A673 (cell line): ENCODE data around the gene ST7. TPM values are rescaled to one million over a fixed set of nuclear protein-coding genes. Genes with fewer than 3 reads are reported as not detected.

ENCODE experiments used
- BruUV-seq: library from RNA; stranded (reverse); fragments of 400-500 nt; replicated peaks from 2 replicates; lab custom pipeline; 2021; lab: Mats Ljungman, UMichigan
- CTCF ChIA-PET: fragments of 300-600 bp; sonication (Branson Sonifier 250); formaldehyde crosslinking; loops from one replicate; lab custom pipeline; 2022; ENCODE audit warnings: antibody characterized with exemption; lab: Charles Lee
- POLR2A ChIA-PET: fragments of 300-600 bp; sonication (Branson Sonifier 250); formaldehyde crosslinking; loops from one replicate; lab custom pipeline; 2022; ENCODE audit warnings: antibody characterized with exemption; ENCODE audit not compliant: low non-redundant PET; lab: Charles Lee
- DNase-seq: peaks from one replicate; pipeline ENCODE4 v3.0.0-alpha.2; 2015; ENCODE audit warnings: low spot score
- H3K27ac ChIP-seq: fragments of 200-600 bp; sonication (generic); 2 replicates; pipeline ENCODE4 v1.5.1; 2016; ENCODE audit warnings: mixed run types, low read depth, mild to moderate bottlenecking, mixed read lengths, antibody characterized with exemption, low read length; ENCODE audit not compliant: poor library complexity, severe bottlenecking
- H3K27me3 ChIP-seq: fragments of 200-600 bp; sonication (generic); replicated peaks from 2 replicates; pipeline ENCODE4 v1.6.1; 2017; ENCODE audit warnings: mixed run types, low read depth, mild to moderate bottlenecking, mixed read lengths, antibody characterized with exemption, low read length; ENCODE audit not compliant: insufficient read depth, poor library complexity
- H3K36me3 ChIP-seq: fragments of 200-600 bp; sonication (generic); 2 replicates; pipeline ENCODE4 v1.6.1; 2016; ENCODE audit warnings: mixed run types, mild to moderate bottlenecking, mixed read lengths, antibody characterized with exemption, low read length; ENCODE audit not compliant: insufficient read depth, poor library complexity, severe bottlenecking
- H3K4me1 ChIP-seq: fragments of 200-600 bp; sonication (generic); 2 replicates; pipeline ENCODE4 v1.6.1; 2017; ENCODE audit warnings: mixed run types, mild to moderate bottlenecking, mixed read lengths, antibody characterized with exemption, low read length; ENCODE audit not compliant: insufficient read depth, poor library complexity, severe bottlenecking
- H3K4me3 ChIP-seq: fragments of 200-600 bp; sonication (generic); 2 replicates; pipeline ENCODE4 v1.5.1; 2016; ENCODE audit warnings: low read depth, mixed run types, mild to moderate bottlenecking, mixed read lengths, low read length; ENCODE audit not compliant: poor library complexity, severe bottlenecking
- H3K9me3 ChIP-seq: fragments of 200-600 bp; sonication (generic); 2 replicates; pipeline ENCODE4 v1.6.1; 2016; ENCODE audit warnings: mixed run types, low read depth, mild to moderate bottlenecking, mixed read lengths, antibody characterized with exemption, low read length; ENCODE audit not compliant: poor library complexity, severe bottlenecking
- CTCF ChIP-seq: fragments of 300-800, 200-600 bp; sonication (generic); conservative IDR thresholded peaks from 2 replicates; pipeline ENCODE4 v1.5.1; 2017; ENCODE audit warnings: low read depth, mild to moderate bottlenecking, antibody characterized with exemption, low read length, moderate library complexity, mixed read lengths
- EZH2 ChIP-seq: fragments of 200-600 bp; sonication (generic); IDR thresholded peaks from 2 replicates; pipeline ENCODE4 v1.6.1; 2017; ENCODE audit warnings: borderline replicate concordance, low read depth, mild to moderate bottlenecking, mixed read lengths, antibody characterized with exemption, low read length; ENCODE audit not compliant: poor library complexity, severe bottlenecking
- intact Hi-C: fragments of 100-400 bp; cut with micrococcal nuclease; formaldehyde crosslinking; loops from one replicate; pipeline ENCODE4 v1.10.0; 2022; ENCODE audit not compliant: unreplicated experiment
- total RNA-seq: library from RNA; stranded (reverse); gene quantifications from 2 replicates; pipeline ENCODE4 v1.2.3, GENCODE V29; 2021

The ST7 gene
- total RNA-seq, 1 experiment from 2014 or later: 24.3 TPM

- Histone ChIP-seq H3K36me3 (peaks cover 2% of the 10 kb centered on the region), H3K4me3 (no peak overlapping the region), H3K27me3 (no peaks in the 10 kb centered on the region), H3K27ac (no peak overlapping the region), H3K4me1 (peaks cover 6% of the 10 kb centered on the region), H3K9me3 (peaks cover 14% of the 10 kb centered on the region)
- DNase-seq: no peak
- intact Hi-C loops: no loop called here
- ChIA-PET POLR2A (no interaction called here), CTCF (no interaction called here)
- TF ChIP-seq EZH2 (no peak), CTCF (no peak)
- BruUV-seq: no TSS peak
These were observed 79.5 kb downstream of the ST7 start for GRCh38 chr7:117032810-117033209.

GRCh38 chr7:117034851-117035464 is 81.7 kb downstream of the ST7 start:
- H3K27ac ChIP-seq: no peak overlapping the region
- POLR2A ChIA-PET: interaction anchor here (0.6 kb wide), 2 partner anchors 10 to 65 kb away, joined by 3 to 4 read pairs; no protein-coding TSS in a partner anchor
- no TSS peak for BruUV-seq
- peak; percentile 22 for DNase-seq
- no peak overlapping the region for H3K4me3 ChIP-seq
- CTCF ChIA-PET: no interaction called here
- H3K36me3 ChIP-seq: no peaks in the 10 kb centered on the region
- H3K9me3 ChIP-seq: peaks cover 10% of the 10 kb centered on the region
- TF ChIP-seq EZH2 (no peak), CTCF (no peak)
- intact Hi-C loops: no loop called here
- H3K4me1 ChIP-seq: peaks cover 6% of the 10 kb centered on the region
- H3K27me3 ChIP-seq: no peaks in the 10 kb centered on the region

GRCh38 chr7:117035465-117035862 is 82.2 kb downstream of the ST7 start:
- POLR2A ChIA-PET: interaction anchor here (0.6 kb wide), 1 partner anchor 65 kb away, joined by 3 read pairs; no protein-coding TSS in a partner anchor

More at GRCh38 chr7:117035465-117035862, 82.2 kb downstream of the ST7 start:
- no TSS peak for BruUV-seq
- no peak for TF ChIP-seq EZH2
- TF ChIP-seq CTCF: no peak
- H3K27ac ChIP-seq: no peak overlapping the region
- CTCF ChIA-PET: no interaction called here
- peaks cover 6% of the 10 kb centered on the region for H3K4me1 ChIP-seq
- peaks cover 5% of the 10 kb centered on the region for H3K9me3 ChIP-seq
- no peaks in the 10 kb centered on the region for H3K27me3 ChIP-seq
- no peaks in the 10 kb centered on the region for H3K36me3 ChIP-seq
- DNase-seq: no peak
- no peak overlapping the region for H3K4me3 ChIP-seq
- intact Hi-C loops: no loop called here
